HCT116 (cell line): ENCODE data around the gene RFWD3. TPM values are rescaled to one million over a fixed set of nuclear protein-coding genes. Genes with fewer than 3 reads are reported as not detected.

ENCODE experiments used
- ATAC-seq: fragments of 200-7000 bp; cut with Tn5 transposase; 2 replicates; pipeline ENCODE4 v1.9.1; 2020; ENCODE audit warnings: mild to moderate bottlenecking, moderate library complexity
- BruUV-seq: library from RNA; stranded (reverse); fragments of 400-500 nt; replicated peaks from 2 replicates; lab custom pipeline; 2021; lab: Mats Ljungman, UMichigan
- CTCF ChIA-PET: fragments of 300-600 bp; sonication (Branson Sonifier 250); formaldehyde crosslinking; loops from one replicate; lab custom pipeline; 2021; ENCODE audit warnings: antibody characterized with exemption; lab: Charles Lee
- POLR2A ChIA-PET: fragments of 300-600, 350-600 bp; sonication (Branson Sonifier 250); formaldehyde crosslinking; loops from one replicate; lab custom pipeline; 2021; ENCODE audit warnings: antibody characterized with exemption; lab: Charles Lee
- RAD21 ChIA-PET, 2 experiments: fragments of 300-600 bp; sonication (Branson Sonifier 250); formaldehyde crosslinking; loops; one replicate each; lab custom pipeline; 2023; ENCODE audit warnings: low total read pairs in 2 of 2; ENCODE audit not compliant: uncharacterized antibody in 2 of 2, unreplicated experiment in 2 of 2, low non-redundant PET in 1 of 2; lab: Charles Lee
- DNase-seq: peaks from one replicate; pipeline ENCODE4 v3.0.0-alpha.2; 2010; ENCODE audit warnings: low read depth, low spot score
- H2AFZ ChIP-seq: fragments of 200-600 bp; shearing (Covaris generic), sonication (generic); 2 replicates; pipeline ENCODE4 v1.6.1; 2017; ENCODE audit warnings: low read depth, mixed run types, mixed read lengths, antibody characterized with exemption, low read length; ENCODE audit not compliant: poor library complexity, severe bottlenecking
- H3K27ac ChIP-seq: 2 replicates; pipeline ENCODE4 v1.5.1; 2012; ENCODE audit warnings: low read depth, low read length
- H3K27me3 ChIP-seq: fragments of 200-600 bp; sonication (generic); 2 replicates; pipeline ENCODE4 v1.6.1; 2016; ENCODE audit warnings: mixed run types, low read length, mixed read lengths; ENCODE audit not compliant: insufficient read depth
- H3K36me3 ChIP-seq, 2 experiments: fragments of 200-500 bp in 1 of 2; fragments of 200-600 bp in 1 of 2; sonication (Bioruptor generic) in 1 of 2; sonication (generic) in 1 of 2; 2 replicates each; pipeline versions ENCODE4 v1.5.1 to v1.6.1; 2014 to 2016; ENCODE audit warnings: low read length in 2 of 2, inconsistent platforms in 1 of 2, mixed read lengths in 1 of 2, mixed run types in 1 of 2; ENCODE audit not compliant: insufficient read depth in 2 of 2, control insufficient read depth in 1 of 2
- H3K4me1 ChIP-seq, 2 experiments: fragments of 200-600 bp in 1 of 2; sonication (generic) in 1 of 2; 2 replicates each; pipeline versions ENCODE4 v1.5.1 to v1.6.1; 2012 to 2017; ENCODE audit warnings: low read length in 2 of 2, inconsistent platforms in 1 of 2, mild to moderate bottlenecking in 1 of 2, mixed read lengths in 1 of 2, mixed run types in 1 of 2, moderate library complexity in 1 of 2; ENCODE audit not compliant: insufficient read depth in 2 of 2, control insufficient read depth in 1 of 2
- H3K4me2 ChIP-seq: fragments of 200-600 bp; sonication (generic); 2 replicates; pipeline ENCODE4 v1.6.1; 2017; ENCODE audit warnings: mixed run types, low read length, mixed read lengths
- H3K4me3 ChIP-seq, 2 experiments: fragments of 200-600 bp in 1 of 2; sonication (generic) in 1 of 2; replicated peaks in 1 of 2; 2 replicates each; pipeline ENCODE4 v1.5.1; 2011 to 2016; ENCODE audit warnings: low read length in 2 of 2, control low read depth in 1 of 2, low read depth in 1 of 2, mild to moderate bottlenecking in 1 of 2, mixed read lengths in 1 of 2, mixed run types in 1 of 2
- H3K79me2 ChIP-seq: fragments of 200-600 bp; sonication (generic); 2 replicates; pipeline ENCODE4 v1.6.1; 2017; ENCODE audit warnings: mild to moderate bottlenecking, mixed run types, low read length, moderate library complexity, mixed read lengths; ENCODE audit not compliant: insufficient read depth
- H3K9ac ChIP-seq: fragments of 200-600 bp; sonication (generic); 2 replicates; pipeline ENCODE4 v1.6.1; 2016; ENCODE audit warnings: low read length, mixed read lengths
- H3K9me2 ChIP-seq: fragments of 200-600 bp; sonication (generic), shearing (Covaris generic); 2 replicates; pipeline ENCODE4 v1.6.1; 2017; ENCODE audit warnings: mixed run types, mild to moderate bottlenecking, moderate library complexity; ENCODE audit not compliant: insufficient read depth
- H3K9me3 ChIP-seq, 2 experiments: fragments of 200-500 bp in 1 of 2; fragments of 200-600 bp in 1 of 2; sonication (Bioruptor generic) in 1 of 2; sonication (generic) in 1 of 2; 2 replicates each; pipeline ENCODE4 v1.6.1; 2014 to 2017; ENCODE audit warnings: low read length in 2 of 2, mixed read lengths in 2 of 2, inconsistent platforms in 1 of 2, low read depth in 1 of 2, mild to moderate bottlenecking in 1 of 2, mixed run types in 1 of 2, moderate library complexity in 1 of 2; ENCODE audit not compliant: control insufficient read depth in 1 of 2, insufficient read depth in 1 of 2
- H4K20me1 ChIP-seq: fragments of 200-600 bp; sonication (generic), shearing (Covaris generic); 2 replicates; pipeline ENCODE4 v1.6.1; 2017; ENCODE audit warnings: mixed run types, mild to moderate bottlenecking, moderate library complexity; ENCODE audit not compliant: insufficient read depth
- CBX3 ChIP-seq: IDR thresholded peaks from 2 replicates; pipeline ENCODE4 v1.6.1; 2012; ENCODE audit warnings: low read depth
- CEBPB ChIP-seq: IDR thresholded peaks from 2 replicates; pipeline ENCODE4 v1.6.1; 2012; ENCODE audit warnings: low read depth
- EZH2 ChIP-seq: fragments of 200-600 bp; sonication (generic); IDR thresholded peaks from 2 replicates; pipeline ENCODE4 v1.6.1; 2017; ENCODE audit warnings: antibody characterized with exemption, mixed run types
- EZH2phosphoT487 ChIP-seq: fragments of 200-600 bp; IDR thresholded peaks from 2 replicates; pipeline ENCODE4 v1.6.1; 2018; ENCODE audit warnings: antibody characterized with exemption, borderline replicate concordance
- FOSL1 ChIP-seq: IDR thresholded peaks from 2 replicates; pipeline ENCODE4 v1.6.1; 2012; ENCODE audit warnings: low read depth
- JUND ChIP-seq: IDR thresholded peaks from 2 replicates; pipeline ENCODE4 v1.6.1; 2012
- POLR2A ChIP-seq: IDR thresholded peaks from 2 replicates; pipeline ENCODE4 v1.7.0; 2011; ENCODE audit warnings: borderline replicate concordance; ENCODE audit not compliant: insufficient read depth, insufficient read length; ENCODE audit errors: extremely low read depth
- POLR2AphosphoS5 ChIP-seq: IDR thresholded peaks from 2 replicates; pipeline ENCODE4 v1.6.1; 2011; ENCODE audit warnings: mild to moderate bottlenecking, low read depth, low read length, moderate library complexity
- RAD21 ChIP-seq: IDR thresholded peaks from 2 replicates; pipeline ENCODE4 v1.6.1; 2012; ENCODE audit warnings: low read depth, mild to moderate bottlenecking
- SIN3A ChIP-seq: IDR thresholded peaks from 2 replicates; pipeline ENCODE4 v1.6.1; 2012; ENCODE audit warnings: low read depth
- SRF ChIP-seq: IDR thresholded peaks from 2 replicates; pipeline ENCODE4 v1.6.1; 2012; ENCODE audit warnings: low read depth
- YY1 ChIP-seq: IDR thresholded peaks from 2 replicates; pipeline ENCODE4 v1.6.1; 2011; ENCODE audit warnings: low read length, low read depth, moderate library complexity, mild to moderate bottlenecking; ENCODE audit not compliant: insufficient replicate concordance; ENCODE audit errors: extremely low read depth
- ZFX ChIP-seq: fragments of 450-650 bp; IDR thresholded peaks from 2 replicates; pipeline ENCODE4 v1.6.1; 2017
- intact Hi-C: fragments of 100-400 bp; cut with micrococcal nuclease; formaldehyde crosslinking; loops from 2 replicates; pipeline ENCODE4 v1.10.0; 2022
- total RNA-seq: library from RNA; stranded (reverse); gene quantifications from one replicate; pipeline ENCODE4 v1.2.1, GENCODE V29; 2021; ENCODE audit not compliant: unreplicated experiment
- TF ChIP-seq, protein P1 (sequence below): IDR thresholded peaks from 2 replicates; pipeline ENCODE4 v1.6.1; 2012
- TF ChIP-seq, protein P2 (sequence below): IDR thresholded peaks from 2 replicates; pipeline ENCODE4 v1.6.1; 2012
- TF ChIP-seq, protein P3 (sequence below): IDR thresholded peaks from 2 replicates; pipeline ENCODE4 v1.6.1; 2011; ENCODE audit warnings: mild to moderate bottlenecking, low read length, moderate library complexity; ENCODE audit not compliant: insufficient replicate concordance; ENCODE audit errors: extremely low read depth
- TF ChIP-seq, protein P4 (sequence below): IDR thresholded peaks from 2 replicates; pipeline ENCODE4 v1.6.1; 2012; ENCODE audit warnings: low read depth

RFWD3 gene
- total RNA-seq, 1 experiment from 2014 or later, result 83.6 TPM

DNA sequence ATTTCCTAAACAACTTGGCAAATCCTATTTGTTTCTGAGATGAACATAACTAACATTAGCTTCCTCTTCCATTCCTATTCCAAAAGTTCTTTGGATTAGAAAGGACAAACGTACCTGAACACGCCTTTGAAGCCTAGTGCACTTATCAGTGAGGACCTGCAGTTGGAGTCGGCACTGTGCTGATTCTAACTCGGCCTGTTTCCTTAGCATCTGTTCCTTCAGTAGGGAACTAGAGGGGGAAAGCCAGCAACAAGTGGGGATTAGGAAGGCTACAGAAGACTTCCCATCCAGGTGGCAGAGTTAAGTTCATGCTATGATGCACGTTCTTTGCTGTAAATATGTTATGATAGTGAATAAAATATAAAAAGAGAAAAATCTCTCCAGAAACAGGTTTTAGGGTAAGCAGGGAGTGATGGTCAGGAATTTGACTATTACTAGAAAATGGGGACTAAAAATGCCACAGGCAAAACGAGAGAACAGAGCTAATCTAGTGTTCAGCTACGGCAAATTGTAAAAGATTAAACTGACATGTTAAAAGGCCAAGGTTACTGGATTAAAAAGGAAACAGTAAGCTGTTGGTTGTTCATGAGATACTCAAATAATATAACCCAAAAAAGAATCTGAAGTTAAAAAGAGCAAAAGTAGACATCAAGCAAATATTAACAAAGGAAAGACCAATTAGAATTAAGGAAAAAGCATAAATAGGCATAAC, 28.8 kb downstream of the RFWD3 start:
- Histone ChIP-seq H3K4me3 (no peak overlapping the region), H3K9ac (no peak overlapping the region), H3K9me2 (no peaks in the 10 kb centered on the region), H2AFZ (no peak overlapping the region), H3K27ac (no peak overlapping the region), H4K20me1 (peaks cover 3% of the 10 kb centered on the region), H3K9me3 (no peaks in the 10 kb centered on the region), H3K36me3 (peaks cover 47 to 49% of the 10 kb centered on the region in 2 experiments), H3K4me1 (no peaks in the 10 kb centered on the region), H3K79me2 (peaks cover 63% of the 10 kb centered on the region), H3K4me2 (no peak overlapping the region), H3K27me3 (no peaks in the 10 kb centered on the region)
- no peak for DNase-seq
- TF ChIP-seq CEBPB (no peak), POLR2AphosphoS5 (no peak), CBX3 (no peak), EZH2phosphoT487 (no peak), EZH2 (no peak), RAD21 (no peak), ZFX (no peak), JUND (no peak), POLR2A (no peak), YY1 (no peak), FOSL1 (no peak), SIN3A (no peak), SRF (no peak)
- TF ChIP-seq, protein P1, sequence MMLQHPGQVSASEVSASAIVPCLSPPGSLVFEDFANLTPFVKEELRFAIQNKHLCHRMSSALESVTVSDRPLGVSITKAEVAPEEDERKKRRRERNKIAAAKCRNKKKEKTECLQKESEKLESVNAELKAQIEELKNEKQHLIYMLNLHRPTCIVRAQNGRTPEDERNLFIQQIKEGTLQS, result no peak
- TF ChIP-seq, protein P2, sequence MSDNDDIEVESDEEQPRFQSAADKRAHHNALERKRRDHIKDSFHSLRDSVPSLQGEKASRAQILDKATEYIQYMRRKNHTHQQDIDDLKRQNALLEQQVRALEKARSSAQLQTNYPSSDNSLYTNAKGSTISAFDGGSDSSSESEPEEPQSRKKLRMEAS, result no peak
- TF ChIP-seq, protein P3, sequence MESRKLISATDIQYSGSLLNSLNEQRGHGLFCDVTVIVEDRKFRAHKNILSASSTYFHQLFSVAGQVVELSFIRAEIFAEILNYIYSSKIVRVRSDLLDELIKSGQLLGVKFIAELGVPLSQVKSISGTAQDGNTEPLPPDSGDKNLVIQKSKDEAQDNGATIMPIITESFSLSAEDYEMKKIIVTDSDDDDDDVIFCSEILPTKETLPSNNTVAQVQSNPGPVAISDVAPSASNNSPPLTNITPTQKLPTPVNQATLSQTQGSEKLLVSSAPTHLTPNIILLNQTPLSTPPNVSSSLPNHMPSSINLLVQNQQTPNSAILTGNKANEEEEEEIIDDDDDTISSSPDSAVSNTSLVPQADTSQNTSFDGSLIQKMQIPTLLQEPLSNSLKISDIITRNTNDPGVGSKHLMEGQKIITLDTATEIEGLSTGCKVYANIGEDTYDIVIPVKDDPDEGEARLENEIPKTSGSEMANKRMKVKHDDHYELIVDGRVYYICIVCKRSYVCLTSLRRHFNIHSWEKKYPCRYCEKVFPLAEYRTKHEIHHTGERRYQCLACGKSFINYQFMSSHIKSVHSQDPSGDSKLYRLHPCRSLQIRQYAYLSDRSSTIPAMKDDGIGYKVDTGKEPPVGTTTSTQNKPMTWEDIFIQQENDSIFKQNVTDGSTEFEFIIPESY, result no peak
- TF ChIP-seq, protein P4, sequence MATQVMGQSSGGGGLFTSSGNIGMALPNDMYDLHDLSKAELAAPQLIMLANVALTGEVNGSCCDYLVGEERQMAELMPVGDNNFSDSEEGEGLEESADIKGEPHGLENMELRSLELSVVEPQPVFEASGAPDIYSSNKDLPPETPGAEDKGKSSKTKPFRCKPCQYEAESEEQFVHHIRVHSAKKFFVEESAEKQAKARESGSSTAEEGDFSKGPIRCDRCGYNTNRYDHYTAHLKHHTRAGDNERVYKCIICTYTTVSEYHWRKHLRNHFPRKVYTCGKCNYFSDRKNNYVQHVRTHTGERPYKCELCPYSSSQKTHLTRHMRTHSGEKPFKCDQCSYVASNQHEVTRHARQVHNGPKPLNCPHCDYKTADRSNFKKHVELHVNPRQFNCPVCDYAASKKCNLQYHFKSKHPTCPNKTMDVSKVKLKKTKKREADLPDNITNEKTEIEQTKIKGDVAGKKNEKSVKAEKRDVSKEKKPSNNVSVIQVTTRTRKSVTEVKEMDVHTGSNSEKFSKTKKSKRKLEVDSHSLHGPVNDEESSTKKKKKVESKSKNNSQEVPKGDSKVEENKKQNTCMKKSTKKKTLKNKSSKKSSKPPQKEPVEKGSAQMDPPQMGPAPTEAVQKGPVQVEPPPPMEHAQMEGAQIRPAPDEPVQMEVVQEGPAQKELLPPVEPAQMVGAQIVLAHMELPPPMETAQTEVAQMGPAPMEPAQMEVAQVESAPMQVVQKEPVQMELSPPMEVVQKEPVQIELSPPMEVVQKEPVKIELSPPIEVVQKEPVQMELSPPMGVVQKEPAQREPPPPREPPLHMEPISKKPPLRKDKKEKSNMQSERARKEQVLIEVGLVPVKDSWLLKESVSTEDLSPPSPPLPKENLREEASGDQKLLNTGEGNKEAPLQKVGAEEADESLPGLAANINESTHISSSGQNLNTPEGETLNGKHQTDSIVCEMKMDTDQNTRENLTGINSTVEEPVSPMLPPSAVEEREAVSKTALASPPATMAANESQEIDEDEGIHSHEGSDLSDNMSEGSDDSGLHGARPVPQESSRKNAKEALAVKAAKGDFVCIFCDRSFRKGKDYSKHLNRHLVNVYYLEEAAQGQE, result no peak
- POLR2A ChIA-PET, result no interaction called here
- BruUV-seq, result no TSS peak
- RAD21 ChIA-PET, result no interaction called here
- intact Hi-C loops, result no loop called here
- CTCF ChIA-PET, result no interaction called here
- ATAC-seq, result no peak
